ENCODE measurements around the gene GNAS. TPM values are rescaled to one million over a fixed set of nuclear protein-coding genes. Genes with fewer than 3 reads are reported as not detected.

GNAS gene
- total RNA-seq, 2 donors from 2014 or later = 462 to 623 TPM

- DNase-seq = no peak
- TF ChIP-seq CTCF (IDR thresholded peaks at IDR 0.05) (no peak), POLR2A (IDR thresholded peaks at IDR 0.05) (no peak)
- no peak overlapping the region for H3K27ac ChIP-seq
- no peaks in the 10 kb centered on the region for H3K9me3 ChIP-seq
- H3K27me3 ChIP-seq = peaks cover 0 to 11% of the 10 kb centered on the region in 2 donors
- intact Hi-C loops (cut with DNase I) = no loop called here
- ATAC-seq = no peak
- WGBS, 2 donors = 49 to 51% methylated on average over 19 to 62 of the region's 63 CpGs
- no peak overlapping the region for H3K4me3 ChIP-seq
- H3K36me3 ChIP-seq (replicated peaks in 1 of 2; ENCODE audit: insufficient read depth in 1 of 2, low read depth in 2 of 2) = no peaks in the 10 kb centered on the region
- peaks cover 28% of the 10 kb centered on the region for H3K4me1 ChIP-seq
Measured at GRCh38 chr20:58853976-58854637, 1.6 kb downstream of the GNAS start.

GRCh38 chr20:58854638-58855471, 2.3 kb downstream of the GNAS start:
- peaks cover 0 to 11% of the 10 kb centered on the region in 2 donors for H3K27me3 ChIP-seq
- 45 to 58% methylated on average over 34 to 75 of the region's 75 CpGs for WGBS, 2 donors
- no peaks in the 10 kb centered on the region for H3K36me3 ChIP-seq (replicated peaks in 1 of 2; ENCODE audit: insufficient read depth in 1 of 2, low read depth in 2 of 2)
- no peak overlapping the region for H3K4me3 ChIP-seq
- intact Hi-C loops (cut with DNase I) = no loop called here
- DNase-seq (no peak), ATAC-seq (no peak)
- H3K27ac ChIP-seq = no peak overlapping the region
- peaks cover 28% of the 10 kb centered on the region for H3K4me1 ChIP-seq
- H3K9me3 ChIP-seq = no peaks in the 10 kb centered on the region
- TF ChIP-seq CTCF (IDR thresholded peaks at IDR 0.05) = no peak
- no peak for TF ChIP-seq POLR2A (IDR thresholded peaks at IDR 0.05)

GRCh38 chr20:58855506-58856389, 3.2 kb downstream of the GNAS start:
- intact Hi-C loops (cut with DNase I) = no loop called here
- no peak for DNase-seq

More at GRCh38 chr20:58855506-58856389, 3.2 kb downstream of the GNAS start:
- WGBS, 2 donors = 36 to 58% methylated on average over 50 to 54 of the region's 57 CpGs
- Histone ChIP-seq H3K27me3 (peaks cover 0 to 11% of the 10 kb centered on the region in 2 donors), H3K4me3 (no peak overlapping the region), H3K4me1 (peaks cover 28% of the 10 kb centered on the region), H3K9me3 (no peaks in the 10 kb centered on the region), H3K36me3 (replicated peaks in 1 of 2; ENCODE audit: insufficient read depth in 1 of 2, low read depth in 2 of 2) (no peaks in the 10 kb centered on the region), H3K27ac (no peak overlapping the region)
- TF ChIP-seq CTCF (IDR thresholded peaks at IDR 0.05) (no peak), POLR2A (IDR thresholded peaks at IDR 0.05) (no peak)
- no peak for ATAC-seq
